Activated gamma-delta T cell treated with anti-CD3 and anti-CD28 coated beads, Interleukin-2, amount 50 U/mL, for 16 hours (primary cell): ENCODE results near the gene WDR37.
"Not testable (repeated sequence)": the region's sequence is repeated elsewhere in the genome, so short reads cannot be mapped to it uniquely, and the experiment has no call there.

Source experiments
- DNase-seq: peaks from one replicate; pipeline ENCODE4 v3.0.0-alpha.2; 2020; ENCODE audit warnings: low read depth

Gene WDR37

DNA sequence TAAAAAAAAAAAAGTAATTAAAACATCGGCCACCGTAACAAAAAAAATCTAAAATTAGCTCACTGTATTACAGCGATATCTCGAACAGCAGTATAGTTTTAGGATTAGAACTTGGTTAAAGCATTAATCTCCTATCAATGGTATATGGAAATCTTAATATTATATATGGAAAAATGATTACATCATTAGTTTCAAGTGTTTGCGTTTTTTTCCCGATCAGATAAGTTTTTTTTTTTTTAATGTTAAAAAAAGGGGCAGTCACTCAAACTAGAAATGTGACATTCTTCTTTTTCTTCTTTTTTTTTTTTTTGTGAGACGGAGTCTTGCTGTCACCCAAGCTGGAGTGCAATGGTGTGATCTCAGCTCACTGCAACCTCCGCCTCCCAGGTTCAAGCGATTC lies 14.7 kb upstream of the WDR37 start:
- DNase-seq, result no peak

DNA sequence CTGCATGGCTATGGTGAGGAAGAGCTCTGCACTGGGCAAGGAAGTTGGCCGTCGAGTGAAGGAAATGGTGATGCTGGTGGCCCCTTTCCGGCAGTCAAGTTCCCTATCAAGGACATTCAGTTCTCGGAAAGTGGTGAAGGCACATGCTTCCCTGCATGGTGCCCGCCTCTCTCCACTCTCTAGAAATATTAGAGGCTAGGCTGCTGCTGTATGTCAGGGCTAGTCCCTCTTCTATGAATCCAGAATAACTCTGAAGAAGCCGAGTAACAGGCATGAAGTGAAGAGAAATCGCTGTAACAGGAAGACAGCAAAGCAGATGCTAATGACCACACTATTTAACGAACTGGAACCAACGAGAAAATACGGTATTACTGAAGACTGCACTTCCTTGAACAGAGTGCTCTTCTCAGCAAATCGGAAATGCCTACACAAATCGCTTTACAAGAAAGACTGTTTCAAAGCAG lies 12.6 kb upstream of the WDR37 start:
- no peak for DNase-seq

DNA sequence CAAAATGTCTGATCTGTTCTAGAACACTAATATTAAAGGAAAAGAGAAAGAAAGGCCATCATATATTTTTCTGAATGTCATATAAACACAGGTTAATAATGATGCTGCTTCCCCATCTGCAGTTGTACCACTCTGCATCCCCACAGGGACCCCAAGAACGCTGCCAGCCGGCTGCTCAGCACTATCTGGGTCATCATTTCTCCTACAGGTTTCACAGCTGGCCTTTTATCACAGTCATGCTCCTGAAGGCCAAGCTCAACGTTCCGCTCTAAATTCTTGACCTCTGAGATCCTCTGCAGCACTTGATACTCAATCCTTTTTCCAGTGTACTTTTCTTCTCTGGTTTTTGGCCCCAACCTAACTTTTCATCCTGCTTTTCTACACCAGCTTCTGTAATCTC lies 12.0 kb upstream of the WDR37 start:
- DNase-seq, result no peak

DNA sequence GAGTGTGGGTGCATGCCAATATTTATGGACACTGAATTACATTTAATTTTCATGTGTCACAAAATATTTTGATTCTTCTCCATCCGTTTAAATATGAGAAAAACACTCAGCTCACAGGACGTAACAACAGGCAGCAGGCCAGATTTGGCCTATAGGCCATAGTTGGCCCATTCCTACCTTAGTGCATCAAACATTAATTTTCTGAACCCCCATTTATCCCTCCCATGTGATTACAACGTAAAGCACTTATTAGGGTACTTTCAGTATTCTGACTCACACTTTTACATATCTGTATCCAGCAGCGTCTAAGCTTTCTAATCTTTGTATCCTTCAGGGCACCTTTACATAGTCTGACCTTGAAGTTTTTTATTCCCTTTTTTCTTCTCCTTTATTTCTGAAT lies 11.2 kb upstream of the WDR37 start:
- DNase-seq, result no peak

DNA sequence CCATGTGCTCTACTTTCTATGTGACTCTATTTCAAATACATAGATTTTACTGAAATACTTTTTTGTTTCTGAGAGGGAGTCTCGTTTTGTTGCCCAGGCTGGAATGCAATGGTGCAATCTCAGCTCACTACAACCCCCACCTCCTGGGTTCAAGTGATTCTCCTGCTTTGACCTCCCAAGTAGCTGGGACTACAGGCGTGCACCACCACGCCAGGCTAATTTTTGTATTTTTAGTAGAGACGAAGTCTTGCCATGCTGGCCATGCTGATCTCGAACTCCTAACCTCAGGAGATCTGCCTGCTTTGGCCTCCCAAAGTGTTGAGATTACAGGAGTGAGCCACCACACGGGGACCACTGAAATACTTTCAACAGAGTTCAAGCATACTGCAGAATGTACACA lies 10.8 kb upstream of the WDR37 start:
- DNase-seq, result no peak

DNA sequence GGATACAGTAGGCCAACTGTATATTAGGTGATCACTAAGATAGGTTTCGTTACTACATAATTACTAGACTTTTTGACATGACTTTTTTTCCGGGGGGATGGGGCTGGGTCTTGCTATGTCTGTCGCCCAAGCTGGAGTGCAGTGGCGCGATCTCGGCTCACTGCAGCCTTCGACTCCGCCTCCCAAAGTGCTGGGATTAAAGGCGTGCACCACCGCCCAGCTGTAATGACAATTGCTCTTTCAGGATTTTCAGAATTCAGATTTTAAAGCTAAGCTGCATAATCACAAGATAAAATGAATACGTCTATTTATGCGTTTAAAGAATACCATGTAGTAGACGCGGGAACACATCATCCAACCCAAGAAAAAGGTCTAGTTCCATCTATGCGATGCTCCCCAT lies 8.2 kb upstream of the WDR37 start:
- DNase-seq, result no peak

DNA sequence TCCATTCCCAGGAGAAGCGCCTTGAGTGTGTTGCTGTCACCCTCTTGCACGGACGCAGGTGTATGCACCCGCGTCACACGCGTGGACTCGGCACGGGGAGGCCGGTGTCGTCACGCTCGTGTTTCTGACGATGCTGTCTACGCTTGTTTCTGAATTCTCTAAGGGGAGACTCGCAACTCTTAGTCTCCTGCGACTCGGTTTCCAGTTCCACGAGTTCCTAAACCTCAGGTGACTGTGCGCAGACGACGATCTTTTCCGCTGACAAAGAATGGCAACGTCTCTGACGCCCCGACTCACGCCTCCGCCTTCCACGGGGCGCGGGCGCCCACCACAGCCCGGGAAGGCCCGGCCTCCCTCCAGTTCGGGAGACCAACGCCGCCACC lies 7.8 kb upstream of the WDR37 start:
- DNase-seq, result no peak

DNA sequence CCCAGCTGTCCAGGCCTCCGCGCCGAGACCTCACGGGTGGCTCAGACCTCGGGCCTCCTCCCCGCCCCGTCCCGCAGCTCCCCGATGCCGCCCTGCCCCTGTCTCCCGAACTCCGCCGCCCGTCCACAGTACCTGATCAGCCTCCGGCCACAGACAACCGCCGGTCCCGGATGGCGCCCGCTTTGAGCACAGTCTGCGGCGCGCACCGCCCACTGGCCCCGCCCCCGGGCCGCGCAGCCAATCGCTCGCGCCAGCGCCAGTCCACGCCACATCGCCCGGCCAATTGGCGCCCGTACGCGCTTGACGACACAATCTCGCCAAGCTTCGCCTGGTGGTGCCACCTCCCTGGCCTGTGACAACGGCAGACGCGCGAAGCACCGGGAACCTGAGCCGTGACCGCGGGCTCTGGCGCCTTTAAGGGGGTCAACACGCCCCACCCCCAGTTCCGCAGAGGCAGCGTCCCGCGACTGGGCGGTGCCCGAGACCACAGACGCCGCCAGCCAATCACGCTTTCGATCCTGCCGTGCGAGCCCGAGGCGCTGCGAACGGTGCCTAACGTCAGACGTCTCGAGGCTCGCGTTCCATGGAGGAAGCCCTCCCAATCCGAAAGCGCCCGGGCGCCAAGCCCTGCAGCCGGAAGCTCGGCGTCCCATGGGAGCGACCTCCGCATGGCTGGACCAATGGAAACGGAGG lies 7.3 kb upstream of the WDR37 start, which contains the start of gene IDI1:
Gene IDI1 (minus strand): TSS at position 388 of the 693 bp plus-strand sequence. CDS start 116 bp downstream, at position 272.
- peak; percentile 93 for DNase-seq

DNA sequence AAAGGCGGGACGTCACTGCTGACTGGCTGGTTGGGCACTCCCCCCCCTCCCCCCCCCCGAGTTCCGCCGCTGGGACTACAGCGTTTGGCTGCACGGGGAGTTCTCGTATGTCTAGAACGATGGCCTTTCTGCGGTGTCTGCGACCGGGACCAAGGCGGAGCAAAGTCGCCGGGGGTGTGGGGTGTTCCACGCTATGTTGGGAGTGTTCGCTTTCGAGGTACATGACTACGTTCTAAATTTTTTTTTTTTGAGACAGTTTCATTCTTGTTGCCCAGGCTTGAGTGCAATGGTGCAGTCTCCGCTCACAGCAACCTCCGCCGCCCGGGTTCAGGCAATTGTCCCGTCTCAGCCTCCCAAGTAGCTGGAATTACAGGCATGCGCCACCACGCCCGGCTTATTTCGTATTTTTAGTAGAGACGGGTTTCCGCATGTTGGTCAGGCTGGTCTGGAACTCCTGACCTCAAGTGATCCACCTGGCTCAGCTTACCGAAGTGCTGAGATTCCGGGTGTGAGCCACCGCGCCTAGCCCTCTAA lies 6.7 kb upstream of the WDR37 start:
- no peak for DNase-seq

DNA sequence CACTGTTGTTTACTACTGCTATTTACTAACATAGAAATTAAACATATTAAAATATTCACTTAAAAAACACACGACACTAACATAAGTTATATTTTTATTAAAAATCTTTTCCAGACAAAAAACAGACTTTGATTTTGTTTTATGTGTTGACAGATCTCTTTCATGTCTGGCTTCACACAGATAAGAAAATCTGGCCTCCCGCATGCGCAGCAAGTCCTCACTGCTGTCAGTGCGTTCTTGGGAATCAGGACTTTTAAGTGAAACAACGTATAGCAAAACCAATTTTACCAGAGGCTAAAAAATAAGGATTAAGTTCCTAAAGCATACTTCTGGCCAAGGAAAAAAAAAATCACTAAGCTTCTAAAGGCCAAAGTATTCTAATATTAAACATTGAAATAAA lies 6.0 kb upstream of the WDR37 start:
- DNase-seq, result no peak

DNA sequence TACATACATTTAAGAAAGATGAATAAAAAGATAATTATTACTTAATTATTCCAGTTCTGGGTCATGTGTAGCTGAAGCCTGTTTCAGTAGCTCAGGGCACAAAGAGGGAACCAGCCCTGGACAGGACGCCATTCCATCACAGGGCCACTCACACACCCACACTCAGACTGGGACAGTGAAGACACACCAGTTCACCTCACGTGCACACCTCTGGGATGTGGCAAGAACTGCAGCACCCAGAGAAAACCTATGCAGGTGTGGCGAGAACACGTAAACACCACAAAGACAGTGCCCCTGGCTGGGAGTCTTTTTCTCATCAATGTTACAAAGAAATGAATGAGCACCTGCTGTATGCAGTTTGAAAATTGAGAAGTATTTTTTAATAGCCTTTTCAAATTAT lies 5.6 kb upstream of the WDR37 start:
- DNase-seq, result no peak

DNA sequence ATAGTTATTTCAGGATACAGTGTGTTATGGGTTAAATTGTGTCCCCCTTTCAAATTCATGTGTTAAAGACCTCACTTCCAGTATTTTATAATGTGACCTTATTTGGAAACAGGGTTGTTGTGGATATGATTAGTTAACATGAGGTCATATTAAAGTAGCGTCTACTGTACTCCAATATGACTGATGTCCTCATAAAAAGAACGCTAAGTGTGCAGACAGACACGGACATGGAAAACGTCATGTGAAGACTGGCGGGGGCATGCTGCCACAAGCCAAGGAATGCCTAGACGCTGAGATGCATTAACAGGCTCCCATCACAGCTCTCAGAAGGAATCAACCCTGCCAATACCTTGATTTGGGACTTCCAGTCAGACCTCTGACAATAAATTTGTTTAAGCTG lies 1.5 kb upstream of the WDR37 start:
- no peak for DNase-seq

DNA sequence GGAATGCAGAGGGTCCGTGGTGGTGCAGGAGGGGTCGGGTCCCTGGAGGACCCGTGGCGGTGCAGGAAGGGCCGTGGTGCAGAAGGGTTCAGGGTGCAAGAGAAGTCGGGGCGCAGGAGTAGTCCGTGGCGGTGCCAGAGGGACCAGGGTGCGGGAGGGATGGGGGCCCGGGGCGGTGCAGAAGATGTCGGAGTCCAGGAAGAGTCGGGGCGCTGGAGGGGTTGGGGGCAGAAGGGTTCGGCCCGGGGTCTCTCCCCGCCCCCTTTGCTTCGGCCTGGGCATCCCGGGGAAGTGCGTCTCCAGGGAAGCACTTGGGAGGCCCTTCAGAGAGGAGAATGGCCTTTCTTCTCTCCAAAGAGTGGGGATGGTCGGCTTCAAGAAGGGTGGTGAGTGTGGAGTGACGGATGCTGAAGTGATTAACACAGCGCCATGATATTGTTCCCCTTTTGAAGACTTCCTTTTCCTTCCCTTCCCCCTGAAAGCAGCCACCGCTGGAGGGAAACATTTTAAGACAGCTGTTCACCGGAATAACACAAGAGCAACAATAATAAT lies 997 bp downstream of the WDR37 start:
- DNase-seq, result no peak

DNA sequence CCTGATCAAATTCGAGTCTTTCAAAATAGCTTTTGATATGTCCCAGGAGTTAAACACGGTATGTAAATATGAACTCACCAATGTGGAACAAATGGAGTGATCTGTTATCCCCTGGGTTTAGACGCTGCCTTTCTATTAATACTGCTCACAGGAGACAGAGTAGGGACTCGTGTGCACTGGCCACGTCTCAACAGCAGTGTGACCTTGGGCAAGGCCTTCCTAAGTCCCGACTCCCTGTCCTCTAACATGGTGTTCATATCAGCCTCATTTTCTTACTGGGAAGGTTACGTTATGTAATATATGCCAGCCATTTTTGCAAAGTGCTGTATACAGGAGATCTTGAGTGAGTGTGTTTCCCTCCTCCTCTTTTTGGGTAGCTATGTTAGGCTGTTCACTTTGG lies 1.8 kb downstream of the WDR37 start:
- DNase-seq, result no peak

DNA sequence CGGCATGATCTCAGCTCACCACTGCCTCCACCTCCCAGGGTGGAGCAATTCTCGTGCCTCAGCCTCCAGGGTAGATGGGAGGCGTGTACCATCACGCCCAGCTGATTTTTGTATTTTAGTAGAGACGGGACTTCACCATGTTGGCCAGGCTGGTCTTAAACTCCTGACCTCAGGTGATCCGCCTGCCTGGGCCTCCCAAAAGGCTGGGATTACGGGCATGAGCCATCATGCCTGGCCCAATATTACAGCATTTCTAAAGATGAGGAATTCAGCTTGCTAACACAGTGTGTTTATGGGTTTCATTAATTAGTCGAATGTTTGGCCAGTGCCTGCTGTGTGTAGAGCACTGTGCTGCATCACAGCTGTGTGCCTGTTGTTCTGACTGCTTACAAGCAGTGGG lies 3.7 kb downstream of the WDR37 start:
- no peak for DNase-seq

DNA sequence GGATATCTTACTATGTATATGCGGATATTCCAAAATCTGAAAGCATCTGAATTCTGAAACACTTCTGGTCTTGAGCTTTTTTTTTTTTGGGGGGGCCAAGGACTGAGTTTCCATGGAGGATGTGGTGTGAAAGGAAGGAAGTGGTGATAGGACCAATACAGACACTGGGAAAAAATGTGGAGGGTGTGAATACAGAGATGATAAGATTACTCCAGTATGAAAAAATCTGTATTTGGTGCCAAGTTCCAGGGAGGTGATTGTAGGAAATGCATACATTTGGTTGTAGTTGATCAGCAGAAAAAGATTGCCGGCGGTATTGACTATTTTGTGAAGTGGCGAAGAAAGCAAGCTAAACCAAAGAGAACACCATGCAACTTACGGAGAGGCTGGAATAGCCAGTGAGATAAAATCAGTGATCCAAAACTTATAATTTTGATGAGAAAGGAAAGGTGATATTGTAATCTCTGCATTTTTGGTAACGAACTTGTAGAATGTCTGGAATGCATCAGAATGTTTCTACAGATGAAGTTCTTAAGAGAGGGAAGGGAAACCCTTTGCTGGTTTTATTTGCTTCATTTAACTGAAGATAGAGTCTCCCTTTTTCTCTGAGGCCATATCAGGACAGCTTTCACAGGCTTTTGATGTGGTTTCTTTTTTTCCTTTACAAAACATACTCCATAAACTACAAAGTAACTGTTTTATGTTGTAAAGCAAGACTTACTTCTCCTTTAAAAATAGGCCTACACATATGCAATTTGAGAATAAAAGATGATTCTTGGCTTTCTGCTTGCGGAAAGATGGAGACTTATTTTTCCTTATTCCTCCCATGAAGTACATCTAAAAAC lies 6.0 kb downstream of the WDR37 start:
- no peak for DNase-seq

DNA sequence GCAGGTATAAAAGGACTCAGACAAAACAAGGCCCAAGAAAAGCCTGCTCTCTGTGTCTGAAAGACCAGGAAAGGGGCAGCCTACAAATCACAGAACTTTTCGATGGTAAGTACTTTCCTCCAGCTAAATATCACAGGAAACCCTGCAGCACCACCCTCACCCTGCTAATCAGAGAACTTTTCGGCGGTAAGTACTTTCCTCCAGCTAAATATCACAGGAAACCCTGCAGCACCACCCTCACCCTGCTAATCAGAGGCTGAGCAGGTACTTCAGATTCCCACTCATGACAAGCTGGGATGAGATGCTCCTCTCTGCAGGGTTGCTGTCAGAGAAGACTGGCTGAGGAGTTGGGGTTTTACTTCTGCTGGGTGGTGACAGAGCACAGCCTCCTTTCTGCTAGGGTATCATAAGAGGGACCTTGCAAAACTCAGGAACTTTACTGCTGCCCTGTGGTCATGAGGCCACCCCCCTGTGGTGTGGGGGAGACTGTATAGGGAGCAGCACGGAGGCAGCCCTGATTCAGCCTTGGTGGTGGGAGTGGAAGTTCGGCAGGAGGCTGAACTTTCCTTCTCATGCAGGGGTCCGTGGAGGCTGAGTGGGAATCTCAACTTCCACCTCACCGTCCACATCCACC lies 7.2 kb downstream of the WDR37 start:
- peak; percentile 25 for DNase-seq

DNA sequence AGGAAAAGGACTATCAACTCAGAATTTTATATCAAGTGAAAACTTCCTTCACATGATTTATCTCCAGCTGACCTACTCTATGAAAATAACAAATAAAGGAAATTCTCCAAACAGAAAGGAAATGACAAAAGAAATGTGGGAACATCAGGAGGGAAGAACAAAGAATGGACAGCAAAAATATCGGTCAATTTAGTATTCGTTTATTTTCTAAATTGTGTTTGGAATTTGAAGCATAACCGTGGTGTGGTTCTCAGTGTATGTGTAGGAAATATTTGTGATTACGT lies 8.7 kb downstream of the WDR37 start:
- no peak for DNase-seq

DNA sequence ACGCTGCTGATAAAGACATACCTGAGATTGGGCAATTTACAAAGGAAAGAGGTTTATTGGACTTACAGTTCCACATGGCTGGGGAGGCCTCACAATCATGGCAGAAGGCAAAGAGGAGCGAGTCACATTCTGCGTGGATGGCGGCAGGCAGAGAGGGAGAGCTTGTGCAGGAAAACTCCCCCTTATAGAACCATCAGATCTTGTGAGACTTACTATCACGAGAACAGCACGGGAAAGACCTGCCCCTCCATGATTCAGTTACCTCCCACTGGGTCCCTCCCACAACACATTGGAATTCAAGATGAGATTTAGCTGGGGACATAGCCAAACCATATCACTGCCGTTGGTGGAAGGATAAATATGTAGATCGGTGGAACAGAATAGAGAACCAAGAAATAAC lies 10.5 kb downstream of the WDR37 start:
- not testable (repeated sequence) for DNase-seq

DNA sequence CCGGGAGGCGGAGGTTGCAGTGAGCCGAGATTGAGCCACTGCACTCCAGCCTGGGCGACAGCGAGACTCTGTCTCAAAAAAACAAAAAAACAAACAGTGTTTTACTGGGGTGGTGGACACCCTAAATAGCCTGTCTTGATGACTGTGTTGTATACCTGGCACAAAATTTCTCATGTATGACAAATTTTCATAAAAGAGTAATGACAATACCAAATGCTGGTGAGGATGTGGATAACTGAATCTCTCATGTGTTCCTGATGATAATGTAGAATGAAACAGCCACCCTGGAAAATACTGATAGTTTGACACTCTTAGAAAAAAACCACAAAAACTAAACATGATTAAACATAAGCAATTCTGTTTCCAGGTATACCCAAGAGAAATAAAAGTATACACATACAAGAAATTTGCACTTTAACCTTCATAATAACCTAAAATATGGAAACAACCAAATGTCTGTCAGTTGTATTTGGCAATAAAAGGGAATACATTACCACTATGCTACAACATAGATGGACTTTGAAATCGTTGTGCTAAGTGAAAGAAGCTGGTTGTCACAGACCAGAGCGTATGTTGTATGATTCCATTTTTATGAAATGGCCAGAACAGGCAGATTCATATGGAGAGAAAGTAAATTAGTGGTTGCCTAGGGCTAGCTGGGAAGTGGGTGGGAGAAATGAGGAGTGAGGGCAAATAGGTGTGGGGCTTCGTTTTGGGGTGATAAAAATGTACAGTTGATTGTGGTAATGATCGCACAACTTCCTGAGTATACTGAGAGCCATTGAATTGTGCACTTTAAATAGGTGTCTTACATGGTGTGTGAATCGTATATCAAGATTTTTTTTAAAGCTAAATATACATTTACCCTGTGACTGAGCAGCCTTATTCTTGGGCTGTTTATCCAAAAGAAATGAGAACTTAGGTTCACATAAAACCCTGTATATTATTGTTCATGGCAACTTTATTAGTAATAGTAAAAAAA lies 12.5 kb downstream of the WDR37 start:
- DNase-seq, result no peak

DNA sequence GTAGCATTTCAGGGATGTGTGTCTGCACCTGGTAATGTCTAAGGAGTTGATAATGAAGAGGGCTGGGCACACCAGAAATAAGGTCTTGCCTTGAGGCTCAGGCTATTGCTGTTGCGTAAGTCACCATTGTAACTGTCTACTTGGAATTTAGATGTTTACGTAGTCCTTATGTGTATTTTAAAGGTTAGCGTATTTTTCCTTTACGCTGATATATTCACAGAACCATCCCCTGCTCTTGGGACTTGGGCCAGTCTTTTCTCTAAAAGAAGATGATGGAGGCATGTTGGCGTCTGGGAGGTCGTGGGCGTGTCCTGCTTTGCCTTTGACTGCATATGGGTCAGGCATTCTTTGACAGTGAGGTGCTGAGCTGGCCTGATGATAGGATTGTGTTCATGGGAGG lies 14.7 kb downstream of the WDR37 start:
- no peak for DNase-seq
